ENCODE results near the gene VIPR2.

DNA sequence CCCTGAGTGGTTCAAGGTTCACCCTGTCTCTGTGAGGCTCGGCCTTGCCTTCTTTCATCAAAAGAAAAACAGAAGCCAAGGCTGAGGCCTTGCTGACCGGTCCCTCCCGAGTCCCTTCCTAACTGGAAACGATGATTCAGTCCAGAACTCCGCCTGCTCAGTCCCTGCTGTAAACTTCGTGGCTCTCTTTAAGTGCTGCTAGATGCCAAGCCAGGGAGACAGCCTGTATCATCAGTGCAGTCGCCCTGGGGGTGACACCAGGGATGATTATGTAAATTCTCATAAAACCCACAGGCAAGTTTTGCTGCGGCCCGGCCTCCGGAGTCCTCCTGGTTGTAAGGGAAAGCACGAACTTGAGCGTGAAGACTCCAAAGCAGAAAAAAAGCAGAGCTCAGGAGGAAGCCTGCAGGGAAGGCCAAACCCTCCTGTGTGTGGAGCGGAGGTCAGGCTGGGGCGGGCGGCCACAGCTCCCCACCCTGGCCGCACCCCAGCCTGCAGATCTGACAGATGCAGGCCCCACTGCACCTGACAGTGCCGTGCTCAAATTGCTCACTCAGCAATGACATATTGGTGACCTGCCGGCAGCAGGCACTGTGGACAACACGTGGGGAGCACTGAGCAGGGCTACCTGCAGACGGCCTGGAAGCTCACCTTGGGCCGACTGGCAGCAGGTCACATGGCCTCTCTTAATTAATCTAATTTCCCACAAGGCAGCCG is 164.9 kb downstream of the VIPR2 start:
- TF ChIP-seq, protein P1, sequence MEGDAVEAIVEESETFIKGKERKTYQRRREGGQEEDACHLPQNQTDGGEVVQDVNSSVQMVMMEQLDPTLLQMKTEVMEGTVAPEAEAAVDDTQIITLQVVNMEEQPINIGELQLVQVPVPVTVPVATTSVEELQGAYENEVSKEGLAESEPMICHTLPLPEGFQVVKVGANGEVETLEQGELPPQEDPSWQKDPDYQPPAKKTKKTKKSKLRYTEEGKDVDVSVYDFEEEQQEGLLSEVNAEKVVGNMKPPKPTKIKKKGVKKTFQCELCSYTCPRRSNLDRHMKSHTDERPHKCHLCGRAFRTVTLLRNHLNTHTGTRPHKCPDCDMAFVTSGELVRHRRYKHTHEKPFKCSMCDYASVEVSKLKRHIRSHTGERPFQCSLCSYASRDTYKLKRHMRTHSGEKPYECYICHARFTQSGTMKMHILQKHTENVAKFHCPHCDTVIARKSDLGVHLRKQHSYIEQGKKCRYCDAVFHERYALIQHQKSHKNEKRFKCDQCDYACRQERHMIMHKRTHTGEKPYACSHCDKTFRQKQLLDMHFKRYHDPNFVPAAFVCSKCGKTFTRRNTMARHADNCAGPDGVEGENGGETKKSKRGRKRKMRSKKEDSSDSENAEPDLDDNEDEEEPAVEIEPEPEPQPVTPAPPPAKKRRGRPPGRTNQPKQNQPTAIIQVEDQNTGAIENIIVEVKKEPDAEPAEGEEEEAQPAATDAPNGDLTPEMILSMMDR (IDR thresholded peaks at IDR 0.05; ENCODE audit: low read length), result no peak
- no peak for TF ChIP-seq EZH2 (optimal IDR thresholded peaks at IDR 0.05; ENCODE audit: low read depth, low read length)
- TF ChIP-seq EZH2phosphoT487 (IDR thresholded peaks at IDR 0.05; ENCODE audit: low read length), result no peak

Measured in MM.1S (cell line).